NCI-H1105 treated with DMSO at 0.1 percent for 48 hours (cell line): ENCODE measurements around the gene TEX9.
"Not testable (repeated sequence)": the region's sequence is repeated elsewhere in the genome, so short reads cannot be mapped to it uniquely, and the experiment has no call there.

Experiments
- DNase-seq: peaks from one replicate; lab custom pipeline; 2025; lab: John Stamatoyannopoulos, UW

Gene TEX9

GRCh38 chr15:56365075-56365711, at the start of gene TEX9:
Gene TEX9, plus strand, starts transcription at chr15:56365426. Its CDS starts 25 bp downstream, at chr15:56365451.
- DNase-seq, result peak; percentile 73

- DNase-seq, result not testable (repeated sequence)
Measured at GRCh38 chr15:56316561-56316960, 48.7 kb upstream of the TEX9 start.

- no peak for DNase-seq
Measured at GRCh38 chr15:56320316-56320715, 44.9 kb upstream of the TEX9 start.

GRCh38 chr15:56320861-56321260, 44.4 kb upstream of the TEX9 start:
- DNase-seq, result no peak

- DNase-seq, result no peak
Measured at GRCh38 chr15:56322444-56322843, 42.8 kb upstream of the TEX9 start.

- no peak for DNase-seq
Measured at GRCh38 chr15:56323435-56323834, 41.8 kb upstream of the TEX9 start.

- DNase-seq, result no peak
Measured at GRCh38 chr15:56325186-56325585, 40.0 kb upstream of the TEX9 start.

GRCh38 chr15:56327721-56328502, 37.3 kb upstream of the TEX9 start:
- DNase-seq, result no peak

- no peak for DNase-seq
Measured at GRCh38 chr15:56337084-56337725, 28.0 kb upstream of the TEX9 start.

GRCh38 chr15:56339594-56339993, 25.6 kb upstream of the TEX9 start:
- DNase-seq, result no peak

- DNase-seq, result no peak
Measured at GRCh38 chr15:56341201-56341600, 24.0 kb upstream of the TEX9 start.

- no peak for DNase-seq
Measured at GRCh38 chr15:56342653-56343052, 22.6 kb upstream of the TEX9 start.

- DNase-seq, result no peak
Measured at GRCh38 chr15:56343879-56344278, 21.3 kb upstream of the TEX9 start.

- DNase-seq, result no peak
Measured at GRCh38 chr15:56344336-56344735, 20.9 kb upstream of the TEX9 start.

- DNase-seq, result no peak
Measured at GRCh38 chr15:56346414-56346813, 18.8 kb upstream of the TEX9 start.

- DNase-seq, result no peak
Measured at GRCh38 chr15:56349554-56349953, 15.7 kb upstream of the TEX9 start.

GRCh38 chr15:56351353-56351752, 13.9 kb upstream of the TEX9 start:
- no peak for DNase-seq

GRCh38 chr15:56351957-56352506, 13.2 kb upstream of the TEX9 start:
- DNase-seq, result no peak

- DNase-seq, result no peak
Measured at GRCh38 chr15:56353119-56353518, 12.1 kb upstream of the TEX9 start.

GRCh38 chr15:56353740-56354139, 11.5 kb upstream of the TEX9 start:
- DNase-seq, result no peak

GRCh38 chr15:56356616-56357015, 8.6 kb upstream of the TEX9 start:
- no peak for DNase-seq

GRCh38 chr15:56358604-56359003, 6.6 kb upstream of the TEX9 start:
- DNase-seq, result no peak

- no peak for DNase-seq
Measured at GRCh38 chr15:56361987-56362386, 3.2 kb upstream of the TEX9 start.
